Chondrocyte (in vitro differentiated cells): ENCODE measurements around the gene DPY19L1. TPM values are rescaled to one million over a fixed set of nuclear protein-coding genes. Genes with fewer than 3 reads are reported as not detected.

Source experiments
- microRNA-seq: library from miRNA; unstranded; fragments of <30 nt; microRNA quantifications from one replicate; pipeline ENCODE4 v1.2.0, GENCODE V29; 2020; ENCODE audit warnings: borderline number of aligned reads
- total RNA-seq: library from RNA; stranded (reverse); gene quantifications from 3 replicates; pipeline ENCODE4 v1.2.1, GENCODE V29; 2021

The DPY19L1 gene
- total RNA-seq, 1 donor from 2014 or later: 30.9 TPM

Small RNA genes lying within 50 kb of the gene (microRNA-seq; reads per million reads assigned to microRNA genes)
- gene MIR548N: not detected

Other genes starting within 250 kb of the DPY19L1 start
- gene TBX20, start 216.6 kb upstream of the DPY19L1 start, total RNA-seq: not detected in 3 replicates